K562 (cell line): ENCODE data around the gene AGRN. TPM values are rescaled to one million over a fixed set of nuclear protein-coding genes. Genes with fewer than 3 reads are reported as not detected.
A peak's percentile ranks its signal among the peaks of the same experiment; 100 is the strongest.

ENCODE experiments used
- CBFA2T2 ChIP-seq: fragments of 450-650 bp; conservative IDR thresholded peaks from 2 replicates; pipeline ENCODE4 v1.6.1; 2017; ENCODE audit warnings: mild to moderate bottlenecking
- CBFA2T3 ChIP-seq: fragments of 450-650 bp; IDR thresholded peaks from 2 replicates; pipeline ENCODE4 v1.6.1; 2017
- E2F6 ChIP-seq, 2 experiments: IDR thresholded peaks; 2 replicates each; pipeline ENCODE4 v1.6.1; 2011; ENCODE audit warnings: borderline replicate concordance in 1 of 2, control low read depth in 1 of 2, low read depth in 1 of 2, low read length in 1 of 2, mild to moderate bottlenecking in 1 of 2, mixed read lengths in 1 of 2, moderate library complexity in 1 of 2; ENCODE audit not compliant: insufficient read depth in 1 of 2, insufficient read length in 1 of 2, poor library complexity in 1 of 2, severe bottlenecking in 1 of 2; ENCODE audit errors: extremely low read depth in 1 of 2
- ETS2 ChIP-seq: IDR thresholded peaks from 2 replicates; pipeline ENCODE4 v1.6.1; 2016; ENCODE audit warnings: borderline replicate concordance, missing genetic modification characterization, mild to moderate bottlenecking, moderate library complexity, missing compliant biosample characterization; ENCODE audit not compliant: poor library complexity, severe bottlenecking
- FOXA3 ChIP-seq, 2 experiments: fragments of 450-650 bp in 1 of 2; sonication (generic) in 1 of 2; formaldehyde crosslinking; IDR thresholded peaks in 1 of 2; conservative IDR thresholded peaks in 1 of 2; 2 replicates each; pipeline versions ENCODE4 v1.4.0 to v1.8.0; 2020 to 2022; ENCODE audit warnings: mild to moderate bottlenecking in 2 of 2, missing genetic modification reagents in 1 of 2
- FOXP1 ChIP-seq: sonication (generic); formaldehyde crosslinking; IDR thresholded peaks from 2 replicates; pipeline ENCODE4 v1.8.0; 2022; ENCODE audit warnings: mild to moderate bottlenecking, missing genetic modification reagents
- NEUROD1 ChIP-seq: fragments of 150-350 bp; IDR thresholded peaks from 2 replicates; pipeline ENCODE4 v1.6.1; 2014; ENCODE audit warnings: borderline replicate concordance, low read length, low read depth; ENCODE audit not compliant: partially characterized antibody
- POLR2AphosphoS5 ChIP-seq: IDR thresholded peaks from 2 replicates; pipeline ENCODE4 v1.6.1; 2011; ENCODE audit warnings: mild to moderate bottlenecking, low read depth, low read length, moderate library complexity; ENCODE audit not compliant: control insufficient read depth, insufficient read depth
- RBBP5 ChIP-seq: fragments of 200-600 bp; sonication (generic); IDR thresholded peaks from 2 replicates; pipeline ENCODE4 v1.6.1; 2012; ENCODE audit warnings: borderline replicate concordance, mild to moderate bottlenecking, low read length, control low read depth, inconsistent platforms; ENCODE audit not compliant: insufficient read depth, poor library complexity, severe bottlenecking
- RBM14 ChIP-seq: fragments of 200-400 bp; formaldehyde crosslinking; IDR thresholded peaks from 2 replicates; pipeline ENCODE4 v1.6.1; 2018; ENCODE audit warnings: low read depth, mild to moderate bottlenecking, low read length, moderate library complexity, borderline replicate concordance; ENCODE audit not compliant: insufficient read depth
- RFX7 ChIP-seq: fragments of 250-450 bp; sonication (Bioruptor Pico); IDR thresholded peaks from 2 replicates; pipeline ENCODE4 v1.5.1; 2021; ENCODE audit warnings: mild to moderate bottlenecking
- RUNX1 ChIP-seq: sonication (generic); IDR thresholded peaks from 2 replicates; pipeline ENCODE4 v1.6.1; 2016; ENCODE audit warnings: antibody characterized with exemption, low read depth
- SMAD1 ChIP-seq: fragments of 150-350 bp; IDR thresholded peaks from 2 replicates; pipeline ENCODE4 v1.6.1; 2014; ENCODE audit warnings: low read length, low read depth; ENCODE audit not compliant: partially characterized antibody
- SRF ChIP-seq, 2 experiments: fragments of 250-450, 450-650 bp in 1 of 2; sonication (Bioruptor Pico) in 1 of 2; sonication (generic) in 1 of 2; formaldehyde crosslinking; IDR thresholded peaks; 2 replicates each; pipeline versions ENCODE4 v1.5.0 to v1.5.1; 2020 to 2022; ENCODE audit warnings: mild to moderate bottlenecking in 1 of 2, missing genetic modification reagents in 1 of 2
- THAP12 ChIP-seq: fragments of 250-450 bp; sonication (Bioruptor Pico); IDR thresholded peaks from 2 replicates; pipeline ENCODE4 v1.9.0; 2021; ENCODE audit warnings: mild to moderate bottlenecking, inconsistent platforms
- XRCC4 ChIP-seq: IDR thresholded peaks from one replicate; pipeline ENCODE4 v1.6.1; 2011; ENCODE audit not compliant: insufficient read depth, insufficient read length; ENCODE audit errors: extremely low read depth
- ZC3H8 ChIP-seq: fragments of 450-650 bp; IDR thresholded peaks from 2 replicates; pipeline ENCODE4 v1.6.1; 2017
- ZNF133 ChIP-seq: fragments of 250-450 bp; sonication (Bioruptor Pico); IDR thresholded peaks from 2 replicates; pipeline ENCODE4 v1.4.0; 2020; ENCODE audit warnings: mild to moderate bottlenecking
- ZNF408 ChIP-seq: fragments of 250-450 bp; sonication (Bioruptor Pico); IDR thresholded peaks from 2 replicates; pipeline ENCODE4 v1.4.0; 2020; ENCODE audit warnings: low read depth, mild to moderate bottlenecking, moderate library complexity
- ZNF507 ChIP-seq: conservative IDR thresholded peaks from 2 replicates; pipeline ENCODE4 v1.6.1; 2017; ENCODE audit warnings: missing genetic modification characterization, missing compliant biosample characterization
- polyA plus RNA-seq, 8 experiments: library from polyadenylated mRNA; depleted of rRNA in 4 of 8; stranded (reverse) in 5 of 8; unstranded in 3 of 8; fragments of >200 nt; fragmentation: Nextera tagmentation in 2 of 8; fragmentation: Illumina TruSeq in 1 of 8; extraction: Ambion mirVana in 2 of 8; extraction: Trizol in 1 of 8; gene quantifications; 2 replicates each; pipeline versions ENCODE4 v1.2.1 to v1.2.3, GENCODE V29; 2011 to 2014; ENCODE audit warnings: inconsistent platforms in 1 of 8, missing spikeins in 1 of 8
- total RNA-seq, 7 experiments: library from RNA; depleted of rRNA in 6 of 7; stranded (reverse); fragments of >200 nt in 6 of 7; fragmentation: Illumina TruSeq in 2 of 7; extraction: Trizol in 2 of 7; gene quantifications; 2 replicates each; pipeline versions ENCODE4 v1.2.1 to v1.2.3, GENCODE V29; 2011 to 2021; ENCODE audit warnings: low replicate concordance in 1 of 7

The AGRN gene
- total and polyA plus RNA-seq, 9 of the 15 experiments (the other 6 are each of a cell fraction or from before 2014, with no cell fraction given): 0.04 to 111 (median 18.1) TPM

- peak; percentile 79 for TF ChIP-seq RBBP5
- TF ChIP-seq RUNX1: no peak
- TF ChIP-seq ETS2 (tag): no peak
- TF ChIP-seq E2F6 (IDR thresholded peaks at IDR 0.05; ENCODE audit: borderline replicate concordance in 1 of 2, extremely low read depth in 1 of 2, insufficient read depth in 1 of 2, insufficient read length in 1 of 2, low read depth in 1 of 2, low read length in 1 of 2, poor library complexity in 1 of 2, severe bottlenecking in 1 of 2): peak in 1 of 2 experiments; percentile 48
- no peak for TF ChIP-seq XRCC4
- TF ChIP-seq ZNF133: no peak
- TF ChIP-seq THAP12 (CRISPR knock-in tag): no peak
- no peak for TF ChIP-seq NEUROD1
- 0 out of 2 replicates have a peak, but pooled peaks have one; percentile 43 for TF ChIP-seq ZC3H8
- no peak for TF ChIP-seq RBM14
- no peak for TF ChIP-seq RFX7 (CRISPR knock-in tag)
- no peak for TF ChIP-seq ZNF408 (CRISPR knock-in tag)
- TF ChIP-seq SRF (CRISPR knock-in tag; IDR thresholded peaks at IDR 0.05): peak in 1 of 2 experiments; percentile 95; a peak in 2 of 4 replicates
- 0 out of 4 replicates have a peak, but pooled peaks of 1 of the 2 experiments have one; percentile 16 for TF ChIP-seq FOXA3 (CRISPR knock-in tag; conservative IDR thresholded peaks at IDR 0.05 in 1 of 2, IDR thresholded peaks at IDR 0.05 in 1 of 2)
- peak; percentile 41; the same call in 1 of the 2 replicates for TF ChIP-seq POLR2AphosphoS5
- no peak for TF ChIP-seq ZNF507 (tag)
- 0 out of 2 replicates have a peak, but pooled peaks have one; percentile 79 for TF ChIP-seq FOXP1 (CRISPR knock-in tag)
- TF ChIP-seq SMAD1: no peak
- TF ChIP-seq CBFA2T2: no peak
- TF ChIP-seq CBFA2T3: peak; percentile 66
Measured at GRCh38 chr1:1013105-1013921, 6.6 kb upstream of the AGRN start, which contains the start of gene ISG15 (continued).
